PC-3 (cell line): ENCODE results near the gene TFDP2. TPM values are rescaled to one million over a fixed set of nuclear protein-coding genes. Genes with fewer than 3 reads are reported as not detected.

ENCODE experiments used
- ATAC-seq: fragments of 200-7000 bp; cut with Tn5 transposase; 2 replicates; pipeline ENCODE4 v1.9.1; 2020; ENCODE audit warnings: mild to moderate bottlenecking, moderate library complexity
- BruUV-seq: library from RNA; stranded (reverse); fragments of 400-500 nt; replicated peaks from 2 replicates; lab custom pipeline; 2021; lab: Mats Ljungman, UMichigan
- CTCF ChIA-PET: fragments of 300-600 bp; sonication (Branson Sonifier 250); formaldehyde crosslinking; loops from one replicate; lab custom pipeline; 2022; ENCODE audit warnings: antibody characterized with exemption; lab: Charles Lee
- POLR2A ChIA-PET: fragments of 300-600 bp; sonication (Branson Sonifier 250); formaldehyde crosslinking; loops from one replicate; lab custom pipeline; 2022; ENCODE audit warnings: antibody characterized with exemption; ENCODE audit not compliant: unreplicated experiment; lab: Charles Lee
- DNase-seq: peaks from one replicate; pipeline ENCODE4 v3.0.0-alpha.2; 2015
- H2AFZ ChIP-seq: fragments of 300-600 bp; sonication (generic); 2 replicates; pipeline ENCODE4 v1.6.0; 2016; ENCODE audit warnings: antibody characterized with exemption, low read length
- H3F3A ChIP-seq: fragments of 300-600 bp; sonication (generic); one replicate; pipeline ENCODE4 v1.6.0; 2017; ENCODE audit warnings: antibody characterized with exemption, low read length, control low read depth, mild to moderate bottlenecking; ENCODE audit not compliant: unreplicated experiment
- H3K27ac ChIP-seq: fragments of 300-600 bp; sonication (generic); 2 replicates; pipeline ENCODE4 v1.5.1; 2016; ENCODE audit warnings: mild to moderate bottlenecking, low read length
- H3K27me3 ChIP-seq: fragments of 300-600 bp; sonication (generic); 2 replicates; pipeline ENCODE4 v1.6.1; 2016; ENCODE audit warnings: low read length, mixed read lengths
- H3K36me3 ChIP-seq: fragments of 300-600 bp; sonication (generic); 2 replicates; pipeline ENCODE4 v1.6.1; 2016; ENCODE audit warnings: low read depth, mixed run types, low read length, mixed read lengths
- H3K4me1 ChIP-seq: fragments of 300-600 bp; sonication (generic); 2 replicates; pipeline ENCODE4 v1.5.1; 2016; ENCODE audit warnings: low read length; ENCODE audit not compliant: insufficient read depth
- H3K4me2 ChIP-seq: fragments of 300-600 bp; sonication (generic); 2 replicates; pipeline ENCODE4 v1.6.0; 2016; ENCODE audit warnings: low read length
- H3K4me3 ChIP-seq: fragments of 300-600 bp; sonication (generic); 2 replicates; pipeline ENCODE4 v1.5.1; 2016; ENCODE audit warnings: mild to moderate bottlenecking, low read length, mixed read lengths
- H3K79me2 ChIP-seq: fragments of 300-600 bp; sonication (generic); 2 replicates; pipeline ENCODE4 v1.6.1; 2017; ENCODE audit warnings: low read length, mixed read lengths
- H3K9ac ChIP-seq: fragments of 300-600 bp; sonication (generic); 2 replicates; pipeline ENCODE4 v1.6.0; 2016; ENCODE audit warnings: mild to moderate bottlenecking, low read length
- H3K9me2 ChIP-seq: fragments of 300-600 bp; sonication (generic); replicated peaks from 2 replicates; pipeline ENCODE4 v1.6.1; 2016; ENCODE audit warnings: mixed run types, low read length, mixed read lengths
- H3K9me3 ChIP-seq: fragments of 300-600 bp; sonication (generic); 2 replicates; pipeline ENCODE4 v1.6.1; 2016; ENCODE audit warnings: low read length, mixed read lengths
- H4K20me1 ChIP-seq: fragments of 300-600 bp; sonication (generic); 2 replicates; pipeline ENCODE4 v1.6.1; 2016; ENCODE audit warnings: low read length, mixed read lengths
- CTCF ChIP-seq: fragments of 300-600 bp; sonication (generic); conservative IDR thresholded peaks from 2 replicates; pipeline ENCODE4 v1.5.1; 2017; ENCODE audit warnings: antibody characterized with exemption, low read depth, mild to moderate bottlenecking, low read length
- EZH2 ChIP-seq: fragments of 300-600 bp; sonication (generic); IDR thresholded peaks from one replicate; pipeline ENCODE4 v1.6.1; 2017; ENCODE audit warnings: antibody characterized with exemption, mild to moderate bottlenecking, low read length; ENCODE audit not compliant: unreplicated experiment
- EZH2phosphoT487 ChIP-seq: fragments of 300-600 bp; sonication (generic); IDR thresholded peaks from 2 replicates; pipeline ENCODE4 v1.6.1; 2018; ENCODE audit warnings: mild to moderate bottlenecking, antibody characterized with exemption, low read length, borderline replicate concordance
- intact Hi-C: fragments of 100-400 bp; cut with micrococcal nuclease; formaldehyde crosslinking; loops from 2 replicates; pipeline ENCODE4 v1.9.0; 2023
- total RNA-seq: library from RNA; depleted of rRNA; stranded (reverse); fragments of >200 nt; gene quantifications from 2 replicates; pipeline ENCODE4 v1.2.3, GENCODE V29; 2014

Gene TFDP2
- total RNA-seq, 1 experiment from 2014 or later, result 37.9 TPM

- H3K9ac ChIP-seq, result no peak overlapping the region
- no peak overlapping the region for H3K4me2 ChIP-seq
- BruUV-seq, result no TSS peak
- H3K79me2 ChIP-seq, result no peaks in the 10 kb centered on the region
- DNase-seq, result no peak
- no peak overlapping the region for H3K27ac ChIP-seq
- POLR2A ChIA-PET, result no interaction called here
- CTCF ChIA-PET, result no interaction called here
- ATAC-seq, result no peak
- no peaks in the 10 kb centered on the region for H3K27me3 ChIP-seq
- H3K36me3 ChIP-seq, result no peaks in the 10 kb centered on the region
- no peaks in the 10 kb centered on the region for H4K20me1 ChIP-seq
- no peak overlapping the region for H2AFZ ChIP-seq
- H3F3A ChIP-seq, result no peaks in the 10 kb centered on the region
- H3K9me2 ChIP-seq, result no peaks in the 10 kb centered on the region
- H3K9me3 ChIP-seq, result no peaks in the 10 kb centered on the region
- intact Hi-C loops, result loop anchor here (10.0 kb wide), 1 partner anchor 45 kb away; no protein-coding TSS in a partner anchor
- no peak for TF ChIP-seq EZH2phosphoT487
- no peak for TF ChIP-seq EZH2
- TF ChIP-seq CTCF, result no peak
- no peaks in the 10 kb centered on the region for H3K4me1 ChIP-seq
- no peak overlapping the region for H3K4me3 ChIP-seq
These were observed 199.9 kb downstream of the TFDP2 start for GRCh38 chr3:141949399-141949798.

- TF ChIP-seq CTCF (no peak), EZH2 (no peak), EZH2phosphoT487 (no peak)
- H3K4me3 ChIP-seq, result no peak overlapping the region
- CTCF ChIA-PET, result no interaction called here
- H3K9ac ChIP-seq, result no peak overlapping the region
- H3K4me1 ChIP-seq, result peaks cover 9% of the 10 kb centered on the region
- intact Hi-C loops, result loop anchor here (10.0 kb wide), 1 partner anchor 49 kb away; no protein-coding TSS in a partner anchor
- H3K27me3 ChIP-seq, result no peaks in the 10 kb centered on the region
- H3K79me2 ChIP-seq, result no peaks in the 10 kb centered on the region
- ATAC-seq (no peak), DNase-seq (no peak)
- H3K4me2 ChIP-seq, result no peak overlapping the region
- no TSS peak for BruUV-seq
- H3K9me2 ChIP-seq, result no peaks in the 10 kb centered on the region
- no peak overlapping the region for H2AFZ ChIP-seq
- H3K36me3 ChIP-seq, result no peaks in the 10 kb centered on the region
- no peaks in the 10 kb centered on the region for H3K9me3 ChIP-seq
- H3K27ac ChIP-seq, result no peak overlapping the region
- no peaks in the 10 kb centered on the region for H4K20me1 ChIP-seq
- POLR2A ChIA-PET, result no interaction called here
- no peaks in the 10 kb centered on the region for H3F3A ChIP-seq
These were observed 203.4 kb downstream of the TFDP2 start for GRCh38 chr3:141945726-141946485.

- H2AFZ ChIP-seq, result no peak overlapping the region
- H3K4me1 ChIP-seq, result peaks cover 22% of the 10 kb centered on the region
- ATAC-seq (no peak), DNase-seq (no peak)
- no peak overlapping the region for H3K27ac ChIP-seq
- no peaks in the 10 kb centered on the region for H3F3A ChIP-seq
- ChIA-PET CTCF (no interaction called here), POLR2A (no interaction called here)
- TF ChIP-seq EZH2phosphoT487 (no peak), CTCF (no peak), EZH2 (no peak)
- no peaks in the 10 kb centered on the region for H3K27me3 ChIP-seq
- BruUV-seq, result no TSS peak
- H3K4me3 ChIP-seq, result no peak overlapping the region
- H3K9me3 ChIP-seq, result no peaks in the 10 kb centered on the region
- H4K20me1 ChIP-seq, result no peaks in the 10 kb centered on the region
- no peak overlapping the region for H3K9ac ChIP-seq
- H3K36me3 ChIP-seq, result no peaks in the 10 kb centered on the region
- H3K9me2 ChIP-seq, result no peaks in the 10 kb centered on the region
- intact Hi-C loops, result loop anchor here (10.0 kb wide), 1 partner anchor 53 kb away; no protein-coding TSS in a partner anchor
- H3K79me2 ChIP-seq, result no peaks in the 10 kb centered on the region
- H3K4me2 ChIP-seq, result no peak overlapping the region
These were observed 207.3 kb downstream of the TFDP2 start for GRCh38 chr3:141942006-141942405.
